ENCODE results near the gene TMEM229B. TPM values are rescaled to one million over a fixed set of nuclear protein-coding genes. Genes with fewer than 3 reads are reported as not detected.

Gene TMEM229B
- polyA plus RNA-seq (2013, experiment 1 of 2) = 0.25 TPM
- 0.40 TPM for polyA plus RNA-seq (2013, experiment 2 of 2)

DNA sequence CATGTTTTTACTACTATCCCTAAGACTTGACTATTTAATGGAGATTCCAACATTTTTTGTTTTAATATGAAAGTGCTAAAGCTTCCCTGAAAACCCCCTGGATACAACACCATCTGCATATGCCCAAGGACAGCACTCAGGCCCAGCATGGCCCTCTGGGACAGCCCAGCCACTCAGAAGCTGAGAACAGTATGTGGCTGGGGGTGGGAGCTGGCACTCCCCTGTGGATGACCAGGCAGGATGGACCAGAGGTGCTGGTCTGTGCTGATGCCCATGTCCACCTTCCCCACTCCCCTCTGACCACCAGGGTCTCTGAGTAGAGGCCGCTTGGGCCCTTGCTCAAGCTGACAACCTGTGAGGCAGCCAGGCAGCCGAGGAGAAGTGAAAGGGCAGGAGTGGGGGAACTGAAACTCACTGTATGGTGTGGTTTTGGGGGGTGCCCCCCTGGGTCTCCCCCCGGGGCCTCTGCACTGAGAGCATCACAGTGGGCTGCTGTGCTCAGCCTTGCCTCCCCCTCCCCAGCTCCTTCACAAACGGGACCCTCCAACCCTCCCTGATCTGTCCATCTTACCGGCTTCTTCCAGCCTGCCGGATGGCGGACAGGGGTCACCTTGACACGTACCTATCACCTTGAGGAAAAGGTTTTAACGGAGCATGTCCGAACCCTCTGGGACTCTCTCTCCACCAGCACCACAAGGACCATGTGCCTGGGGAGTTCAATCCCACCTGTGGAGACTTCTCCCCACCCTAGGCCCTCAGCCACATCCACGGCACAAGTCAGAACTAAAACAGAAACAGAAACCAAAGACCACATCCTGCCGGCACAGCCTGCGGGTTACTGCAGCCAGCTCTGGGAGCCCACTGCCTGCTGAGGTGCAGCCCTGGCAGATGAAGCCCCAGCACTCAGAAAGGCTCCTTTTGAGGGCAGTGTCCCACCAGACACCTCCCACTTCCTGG is at the start of gene TMEM229B:
TSS of gene TMEM229B (minus strand) at position 785 of the 957 bp plus-strand sequence. CDS start 14,798 bp downstream, outside the sequence.
- peaks cover 10% of the 10 kb centered on the region for H3K9me3 ChIP-seq (ENCODE audit: control insufficient read depth, low read length)
- H3K27ac ChIP-seq (ENCODE audit: low read length, poor library complexity, severe bottlenecking) = no peak within 1 kb of the TSS
- H3K4me1 ChIP-seq (ENCODE audit: control insufficient read depth, insufficient read depth, low read depth, low read length) = peaks cover 15% of the 10 kb centered on the region
- H2BK12ac ChIP-seq (ENCODE audit: low read length in 2 of 2) = no peak within 1 kb of the TSS
- no peak within 1 kb of the TSS for H2BK120ac ChIP-seq (ENCODE audit: low read depth, low read length)
- no peak within 1 kb of the TSS for H2BK5ac ChIP-seq (ENCODE audit: low read depth, low read length, poor library complexity, severe bottlenecking)
- no peak within 1 kb of the TSS for H4K91ac ChIP-seq (ENCODE audit: low read length)
- H3K18ac ChIP-seq (ENCODE audit: low read depth in 1 of 2, low read length in 2 of 2) = no peak within 1 kb of the TSS
- peak within 1 kb of the TSS in 1 of 2 experiments; percentile 7 for H3K4ac ChIP-seq (ENCODE audit: low read depth in 1 of 2, low read length in 2 of 2)
- no peak within 1 kb of the TSS for H3K23ac ChIP-seq (ENCODE audit: low read length in 2 of 2)
- H3K27me3 ChIP-seq (ENCODE audit: control insufficient read depth in 1 of 2, insufficient read depth in 1 of 2, low read length in 2 of 2) = peaks cover 0 to 23% of the 10 kb centered on the region in 2 experiments
- WGBS = 88% methylated on average over 12 of the region's 13 CpGs
- H3K79me1 ChIP-seq (replicated peaks; ENCODE audit: low read length, poor library complexity, severe bottlenecking) = no peaks in the 10 kb centered on the region
- peak; percentile 17 for DNase-seq
- no peak within 1 kb of the TSS for H2AK5ac ChIP-seq (ENCODE audit: low read length, severe bottlenecking)
- no peak within 1 kb of the TSS for H2BK15ac ChIP-seq (ENCODE audit: low read depth, poor library complexity, severe bottlenecking)
- peak within 1 kb of the TSS in 1 of 2 experiments; percentile 18 for H3K4me3 ChIP-seq (ENCODE audit: insufficient read depth in 1 of 2, low read depth in 1 of 2, low read length in 2 of 2)
- no peak within 1 kb of the TSS for H3K14ac ChIP-seq (ENCODE audit: low read length in 2 of 2)
- H3K9ac ChIP-seq (ENCODE audit: low read length) = peak within 1 kb of the TSS; percentile 36
- H3K4me2 ChIP-seq (ENCODE audit: low read length, poor library complexity, severe bottlenecking) = no peak within 1 kb of the TSS
- no peak within 1 kb of the TSS for H4K8ac ChIP-seq (ENCODE audit: low read length)
- H3K36me3 ChIP-seq (ENCODE audit: control insufficient read depth in 1 of 2, insufficient read depth in 2 of 2, low read depth in 1 of 2, low read length in 2 of 2) = no peaks in the 10 kb centered on the region
- no peak within 1 kb of the TSS for H2AFZ ChIP-seq (ENCODE audit: low read depth, low read length)

DNA sequence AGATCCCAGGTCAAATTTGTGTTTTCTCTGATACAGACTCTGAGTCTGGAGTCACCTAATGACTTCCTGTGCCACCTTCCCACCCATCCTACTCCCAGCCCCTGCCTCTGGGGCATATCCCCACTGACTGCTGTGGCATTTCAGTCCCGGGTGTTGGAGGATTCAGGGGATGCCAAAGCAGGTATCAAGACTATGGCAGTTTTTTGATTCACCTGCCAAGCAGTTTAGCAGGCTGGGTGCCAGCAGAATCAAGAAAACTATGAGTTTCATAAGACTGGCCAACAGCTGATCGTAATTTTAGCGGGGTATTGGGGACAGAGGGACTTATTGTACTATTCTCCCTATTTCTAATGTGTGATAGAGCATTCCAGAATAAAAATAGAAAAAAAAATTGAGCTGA is 49.2 kb upstream of the TMEM229B start:
- Histone ChIP-seq H3K36me3 (ENCODE audit: control insufficient read depth in 1 of 2, insufficient read depth in 2 of 2, low read depth in 1 of 2, low read length in 2 of 2) (no peaks in the 10 kb centered on the region), H3K9me3 (ENCODE audit: control insufficient read depth, low read length) (no peaks in the 10 kb centered on the region), H3K4me3 (ENCODE audit: insufficient read depth in 1 of 2, low read depth in 1 of 2, low read length in 2 of 2) (no peak overlapping the region), H3K18ac (ENCODE audit: low read depth in 1 of 2, low read length in 2 of 2) (no peak overlapping the region), H3K4me2 (ENCODE audit: low read length, poor library complexity, severe bottlenecking) (no peak overlapping the region), H3K79me1 (replicated peaks; ENCODE audit: low read length, poor library complexity, severe bottlenecking) (peaks cover 16% of the 10 kb centered on the region), H2AK5ac (ENCODE audit: low read length, severe bottlenecking) (no peak overlapping the region), H3K27me3 (ENCODE audit: control insufficient read depth in 1 of 2, insufficient read depth in 1 of 2, low read length in 2 of 2) (peaks cover 0 to 32% of the 10 kb centered on the region in 2 experiments), H3K4me1 (ENCODE audit: control insufficient read depth, insufficient read depth, low read depth, low read length) (peaks cover 4% of the 10 kb centered on the region), H2BK12ac (ENCODE audit: low read length in 2 of 2) (no peak overlapping the region), H3K9ac (ENCODE audit: low read length) (no peak overlapping the region), H2BK15ac (ENCODE audit: low read depth, poor library complexity, severe bottlenecking) (no peak overlapping the region), H3K4ac (ENCODE audit: low read depth in 1 of 2, low read length in 2 of 2) (no peak overlapping the region), H2BK5ac (ENCODE audit: low read depth, low read length, poor library complexity, severe bottlenecking) (no peak overlapping the region), H2AFZ (ENCODE audit: low read depth, low read length) (no peak overlapping the region), H3K14ac (ENCODE audit: low read length in 2 of 2) (no peak overlapping the region), H2BK120ac (ENCODE audit: low read depth, low read length) (no peak overlapping the region), H4K8ac (ENCODE audit: low read length) (no peak overlapping the region), H3K23ac (ENCODE audit: low read length in 2 of 2) (no peak overlapping the region), H3K27ac (ENCODE audit: low read length, poor library complexity, severe bottlenecking) (no peak overlapping the region), H4K91ac (ENCODE audit: low read length) (no peak overlapping the region)
- DNase-seq = no peak
- WGBS = 93% methylated on average over 1 of the region's 3 CpGs

DNA sequence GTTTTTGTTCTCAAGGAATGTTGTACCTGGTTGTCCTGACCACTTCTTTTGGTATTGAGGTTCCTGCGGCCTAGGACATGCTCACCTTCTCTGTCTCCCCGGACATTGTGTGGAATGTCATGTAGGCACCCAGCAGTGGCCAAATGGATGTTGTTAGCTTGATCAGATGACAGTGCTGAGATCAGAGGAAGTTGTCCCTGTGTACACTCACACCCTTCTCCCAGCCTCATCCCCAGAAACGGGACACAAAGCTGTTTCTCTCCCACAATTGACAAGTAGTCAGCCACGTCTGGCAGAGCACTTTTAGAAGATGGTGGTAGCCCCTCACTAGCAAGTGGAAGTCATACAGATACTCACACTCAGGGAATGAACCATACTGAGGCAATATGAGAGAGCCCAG is 47.6 kb upstream of the TMEM229B start:
- Histone ChIP-seq H2AFZ (ENCODE audit: low read depth, low read length) (no peak overlapping the region), H3K9ac (ENCODE audit: low read length) (no peak overlapping the region), H4K91ac (ENCODE audit: low read length) (no peak overlapping the region), H3K27me3 (ENCODE audit: control insufficient read depth in 1 of 2, insufficient read depth in 1 of 2, low read length in 2 of 2) (peaks cover 0 to 22% of the 10 kb centered on the region in 2 experiments), H3K4me2 (ENCODE audit: low read length, poor library complexity, severe bottlenecking) (no peak overlapping the region), H2AK5ac (ENCODE audit: low read length, severe bottlenecking) (no peak overlapping the region), H3K23ac (ENCODE audit: low read length in 2 of 2) (no peak overlapping the region), H3K9me3 (ENCODE audit: control insufficient read depth, low read length) (no peaks in the 10 kb centered on the region), H3K36me3 (ENCODE audit: control insufficient read depth in 1 of 2, insufficient read depth in 2 of 2, low read depth in 1 of 2, low read length in 2 of 2) (no peaks in the 10 kb centered on the region), H3K4me1 (ENCODE audit: control insufficient read depth, insufficient read depth, low read depth, low read length) (peaks cover 5% of the 10 kb centered on the region), H2BK5ac (ENCODE audit: low read depth, low read length, poor library complexity, severe bottlenecking) (no peak overlapping the region), H3K4me3 (ENCODE audit: insufficient read depth in 1 of 2, low read depth in 1 of 2, low read length in 2 of 2) (no peak overlapping the region), H3K4ac (ENCODE audit: low read depth in 1 of 2, low read length in 2 of 2) (no peak overlapping the region), H2BK12ac (ENCODE audit: low read length in 2 of 2) (no peak overlapping the region), H2BK15ac (ENCODE audit: low read depth, poor library complexity, severe bottlenecking) (no peak overlapping the region), H3K14ac (ENCODE audit: low read length in 2 of 2) (no peak overlapping the region), H2BK120ac (ENCODE audit: low read depth, low read length) (no peak overlapping the region), H4K8ac (ENCODE audit: low read length) (no peak overlapping the region), H3K79me1 (replicated peaks; ENCODE audit: low read length, poor library complexity, severe bottlenecking) (peaks cover 16% of the 10 kb centered on the region), H3K18ac (ENCODE audit: low read depth in 1 of 2, low read length in 2 of 2) (no peak overlapping the region), H3K27ac (ENCODE audit: low read length, poor library complexity, severe bottlenecking) (no peak overlapping the region)
- DNase-seq = no peak
- WGBS = 80% methylated on average over 4 of the region's 4 CpGs

DNA sequence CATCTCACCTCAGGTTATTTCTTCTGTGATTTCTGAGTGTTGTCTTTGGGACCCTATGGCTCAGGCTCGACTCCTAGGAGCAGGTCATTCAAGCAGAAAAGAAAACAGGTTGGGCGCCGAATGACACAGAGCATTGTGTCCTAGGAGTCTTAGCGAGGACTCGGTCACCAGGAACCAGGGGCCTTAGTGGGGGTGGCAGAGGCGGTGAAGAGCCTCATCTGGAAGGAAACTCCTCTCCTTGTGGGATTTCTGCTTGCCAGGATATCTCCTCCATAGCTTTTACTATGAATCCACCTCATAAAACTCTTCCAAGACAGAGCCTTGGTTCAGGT is 45.2 kb upstream of the TMEM229B start:
- H4K91ac ChIP-seq (ENCODE audit: low read length) = no peak overlapping the region
- H2BK12ac ChIP-seq (ENCODE audit: low read length in 2 of 2) = no peak overlapping the region
- H3K9ac ChIP-seq (ENCODE audit: low read length) = no peak overlapping the region
- H3K23ac ChIP-seq (ENCODE audit: low read length in 2 of 2) = no peak overlapping the region
- peaks cover 12% of the 10 kb centered on the region for H3K79me1 ChIP-seq (replicated peaks; ENCODE audit: low read length, poor library complexity, severe bottlenecking)
- peaks cover 0 to 22% of the 10 kb centered on the region in 2 experiments for H3K27me3 ChIP-seq (ENCODE audit: control insufficient read depth in 1 of 2, insufficient read depth in 1 of 2, low read length in 2 of 2)
- no peak overlapping the region for H3K14ac ChIP-seq (ENCODE audit: low read length in 2 of 2)
- H4K8ac ChIP-seq (ENCODE audit: low read length) = peak overlapping the region; percentile 23
- H3K4me2 ChIP-seq (ENCODE audit: low read length, poor library complexity, severe bottlenecking) = peak overlapping the region; percentile 92
- no peak overlapping the region for H3K18ac ChIP-seq (ENCODE audit: low read depth in 1 of 2, low read length in 2 of 2)
- H2BK15ac ChIP-seq (ENCODE audit: low read depth, poor library complexity, severe bottlenecking) = no peak overlapping the region
- 6% methylated on average over 6 of the region's 6 CpGs for WGBS
- no peaks in the 10 kb centered on the region for H3K36me3 ChIP-seq (ENCODE audit: control insufficient read depth in 1 of 2, insufficient read depth in 2 of 2, low read depth in 1 of 2, low read length in 2 of 2)
- H3K4me3 ChIP-seq (ENCODE audit: insufficient read depth in 1 of 2, low read depth in 1 of 2, low read length in 2 of 2) = peak overlapping the region; percentile 84 to 88
- DNase-seq = no peak
- no peaks in the 10 kb centered on the region for H3K9me3 ChIP-seq (ENCODE audit: control insufficient read depth, low read length)
- no peak overlapping the region for H2AK5ac ChIP-seq (ENCODE audit: low read length, severe bottlenecking)
- H3K4ac ChIP-seq (ENCODE audit: low read depth in 1 of 2, low read length in 2 of 2) = no peak overlapping the region
- H3K27ac ChIP-seq (ENCODE audit: low read length, poor library complexity, severe bottlenecking) = no peak overlapping the region
- peak overlapping the region; percentile 74 for H2AFZ ChIP-seq (ENCODE audit: low read depth, low read length)
- H3K4me1 ChIP-seq (ENCODE audit: control insufficient read depth, insufficient read depth, low read depth, low read length) = peaks cover 5% of the 10 kb centered on the region
- peak overlapping the region; percentile 12 for H2BK5ac ChIP-seq (ENCODE audit: low read depth, low read length, poor library complexity, severe bottlenecking)
- no peak overlapping the region for H2BK120ac ChIP-seq (ENCODE audit: low read depth, low read length)

All from mesenchymal stem cell (in vitro differentiated cells and primary cell).